Keratinocyte (primary cell): Measurements from ENCODE around the gene VSIG8.

Experiments
- EZH2 ChIP-seq: IDR thresholded peaks from one replicate; pipeline ENCODE4 v1.6.1; 2012; ENCODE audit warnings: inconsistent platforms, mild to moderate bottlenecking, low read length, moderate library complexity
- TF ChIP-seq, protein P1 (sequence below), 3 experiments: IDR thresholded peaks in 1 of 3; conservative IDR thresholded peaks in 1 of 3; optimal IDR thresholded peaks in 1 of 3; 2 replicates in 2 of 3; 3 replicates in 1 of 3; pipeline versions ENCODE3 to v1.5.1; 2011; ENCODE audit warnings: low read length in 3 of 3, mild to moderate bottlenecking in 3 of 3, moderate library complexity in 2 of 3, control low read depth in 1 of 3, inconsistent platforms in 1 of 3; ENCODE audit not compliant: insufficient read depth in 2 of 3; ENCODE audit errors: extremely low read depth in 1 of 3

DNA sequence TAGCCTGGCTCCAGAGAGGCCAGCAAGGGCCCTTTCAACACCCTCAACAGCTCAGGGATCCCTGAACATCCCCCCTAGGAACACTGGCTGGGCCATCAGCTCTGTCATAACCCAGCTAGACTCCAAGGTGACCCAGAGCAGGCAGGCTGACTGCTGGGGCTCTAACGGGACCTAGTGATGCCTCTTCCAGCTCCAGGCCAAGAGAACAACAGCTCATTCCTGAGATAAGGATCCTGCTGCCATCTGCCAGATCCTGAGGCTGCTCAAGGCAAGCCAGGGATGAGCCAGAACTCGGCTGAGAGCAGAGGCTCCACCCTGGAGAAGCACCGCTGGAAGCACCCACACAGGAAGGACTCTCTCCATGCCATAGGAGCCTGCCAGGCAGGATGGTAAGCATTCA, 2.0 kb downstream of the VSIG8 start:
- TF ChIP-seq, protein P1, sequence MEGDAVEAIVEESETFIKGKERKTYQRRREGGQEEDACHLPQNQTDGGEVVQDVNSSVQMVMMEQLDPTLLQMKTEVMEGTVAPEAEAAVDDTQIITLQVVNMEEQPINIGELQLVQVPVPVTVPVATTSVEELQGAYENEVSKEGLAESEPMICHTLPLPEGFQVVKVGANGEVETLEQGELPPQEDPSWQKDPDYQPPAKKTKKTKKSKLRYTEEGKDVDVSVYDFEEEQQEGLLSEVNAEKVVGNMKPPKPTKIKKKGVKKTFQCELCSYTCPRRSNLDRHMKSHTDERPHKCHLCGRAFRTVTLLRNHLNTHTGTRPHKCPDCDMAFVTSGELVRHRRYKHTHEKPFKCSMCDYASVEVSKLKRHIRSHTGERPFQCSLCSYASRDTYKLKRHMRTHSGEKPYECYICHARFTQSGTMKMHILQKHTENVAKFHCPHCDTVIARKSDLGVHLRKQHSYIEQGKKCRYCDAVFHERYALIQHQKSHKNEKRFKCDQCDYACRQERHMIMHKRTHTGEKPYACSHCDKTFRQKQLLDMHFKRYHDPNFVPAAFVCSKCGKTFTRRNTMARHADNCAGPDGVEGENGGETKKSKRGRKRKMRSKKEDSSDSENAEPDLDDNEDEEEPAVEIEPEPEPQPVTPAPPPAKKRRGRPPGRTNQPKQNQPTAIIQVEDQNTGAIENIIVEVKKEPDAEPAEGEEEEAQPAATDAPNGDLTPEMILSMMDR (optimal IDR thresholded peaks at IDR 0.05 in 1 of 3, IDR thresholded peaks at IDR 0.05 in 1 of 3, conservative IDR thresholded peaks at IDR 0.05 in 1 of 3; ENCODE audit: extremely low read depth in 1 of 3, insufficient read depth in 2 of 3, low read length in 3 of 3) = no peak
- TF ChIP-seq EZH2 = no peak
